Stimulated activated CD4-positive, alpha-beta T cell treated with anti-CD3 and anti-CD28 coated beads, Interleukin-2, amount 100 ng/mL, for 24 hours (primary cell): Measurements from ENCODE around the gene MGARP.
"Not testable (repeated sequence)": the region's sequence is repeated elsewhere in the genome, so short reads cannot be mapped to it uniquely, and the experiment has no call there.

Source experiments
- DNase-seq, 2 donors: peaks; one replicate each; pipeline ENCODE4 v3.0.0-alpha.2; 2020

Gene MGARP

GRCh38 chr4:139279760-139280620, at the start of gene MGARP:
Gene MGARP, minus strand, starts transcription at chr4:139280225. Its CDS starts 67 bp downstream, at chr4:139280158.
- DNase-seq: peak; percentile 24 to 49

DNA sequence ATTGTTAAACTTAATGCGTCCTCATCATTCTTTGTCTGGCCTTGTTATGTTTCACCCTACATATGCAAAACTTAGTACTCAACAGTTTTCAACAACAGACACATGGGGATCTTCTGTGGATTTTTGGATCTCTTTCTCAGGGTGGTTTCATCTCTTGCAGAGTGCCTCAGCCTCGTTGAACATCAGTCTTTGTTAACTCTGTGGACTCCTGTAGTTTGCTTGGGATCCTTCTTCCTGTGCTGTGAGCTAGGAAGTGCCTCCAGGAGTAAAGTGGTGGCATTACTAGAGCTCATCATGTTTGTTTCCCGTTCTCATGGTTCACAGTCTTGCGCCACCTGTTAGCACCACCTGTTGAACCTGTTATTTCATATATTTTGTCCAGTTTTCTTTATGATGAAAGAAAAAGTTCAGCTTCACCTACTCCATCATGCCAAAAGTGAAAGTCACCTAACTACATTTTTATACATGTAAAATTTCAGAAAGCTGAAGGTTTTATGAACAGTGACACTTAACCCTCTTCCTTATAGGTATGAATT, 49.7 kb upstream of the MGARP start:
- DNase-seq: no peak

DNA sequence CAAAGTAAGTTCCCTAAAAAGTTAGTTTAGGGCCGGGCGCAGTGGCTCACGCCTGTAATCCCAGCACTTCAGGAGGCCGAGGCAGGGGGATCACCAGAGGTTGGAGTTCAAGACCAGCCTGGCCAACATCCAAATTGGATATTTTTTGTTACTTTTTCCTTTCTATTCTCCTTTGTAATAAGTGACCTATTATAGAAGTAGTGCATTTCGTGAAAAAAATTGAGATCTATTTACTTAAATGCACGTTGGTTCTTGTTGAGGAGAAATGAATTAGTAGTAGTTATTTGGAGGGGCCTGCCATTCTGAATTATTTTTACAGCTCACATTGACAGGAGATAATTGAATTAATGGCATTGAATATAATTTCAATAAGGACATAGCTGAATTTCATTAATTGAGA, 44.6 kb upstream of the MGARP start:
- no peak for DNase-seq

GRCh38 chr4:139322541-139322940, 42.5 kb upstream of the MGARP start:
- DNase-seq: not testable (repeated sequence)

GRCh38 chr4:139322070-139322469, 42.0 kb upstream of the MGARP start:
- DNase-seq: not testable (repeated sequence)

DNA sequence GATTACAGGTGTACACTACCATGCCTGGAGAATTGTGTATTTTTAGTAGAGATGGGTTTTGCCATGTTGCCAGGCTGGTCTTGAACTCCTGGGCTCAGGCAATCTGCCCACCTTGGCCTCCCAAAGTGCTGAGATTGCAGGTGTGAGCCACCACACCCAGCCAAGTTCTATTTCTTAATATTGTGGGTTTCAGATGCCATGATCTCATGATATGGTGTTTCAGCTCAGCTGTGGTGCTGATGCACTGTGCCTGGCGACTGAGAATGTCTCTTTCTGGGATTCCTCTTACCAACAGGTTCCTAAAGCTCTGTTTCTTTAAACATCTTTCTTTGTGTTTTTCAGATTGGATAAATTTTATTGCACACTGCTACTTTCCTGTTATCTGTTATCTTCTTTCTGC, 39.5 kb upstream of the MGARP start:
- no peak for DNase-seq

- no peak for DNase-seq
Observed at GRCh38 chr4:139317635-139318034, 37.6 kb upstream of the MGARP start.

DNA sequence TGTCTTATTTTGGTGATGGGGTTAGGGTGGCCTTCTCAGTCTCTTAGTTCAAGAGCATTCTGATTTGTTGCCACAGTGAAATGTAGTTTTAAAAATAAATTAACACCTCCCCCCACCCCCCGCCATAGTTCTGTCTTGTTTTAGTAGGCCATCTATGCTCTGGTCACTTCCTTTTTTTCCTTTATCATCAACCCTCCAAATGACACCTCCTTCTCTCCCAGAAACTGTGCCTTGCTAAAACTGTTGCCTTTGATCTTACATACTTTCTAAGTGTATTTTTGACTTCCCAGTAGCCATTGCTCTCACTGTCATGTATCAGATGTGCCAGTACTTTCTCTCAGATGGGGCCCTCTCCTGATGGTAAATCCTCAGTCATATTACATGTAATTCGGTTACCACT, 36.7 kb upstream of the MGARP start:
- no peak for DNase-seq

DNA sequence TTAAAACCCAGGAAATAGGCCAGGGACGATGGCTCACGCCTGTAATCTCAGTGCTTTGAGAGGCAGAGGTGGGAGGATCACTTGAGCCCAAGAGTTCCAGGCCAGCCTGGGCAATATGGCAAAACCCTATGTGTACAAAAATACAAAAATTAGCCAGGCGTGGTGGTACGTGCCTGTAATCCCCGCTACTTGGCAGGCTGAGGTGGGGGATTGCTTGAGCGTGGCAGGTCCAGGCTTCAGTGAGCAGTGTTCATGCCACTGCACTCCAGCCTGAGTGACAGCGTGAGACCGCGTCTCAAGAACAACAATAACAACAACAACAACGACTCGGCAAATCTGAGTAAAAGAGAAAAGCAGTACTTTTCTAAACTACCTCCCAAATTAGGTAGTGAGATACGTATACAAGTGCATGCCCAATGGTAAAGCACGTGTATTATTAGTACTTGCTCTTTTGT, 35.2 kb upstream of the MGARP start:
- no peak for DNase-seq

GRCh38 chr4:139314047-139314800, 34.2 kb upstream of the MGARP start:
- DNase-seq: no peak

DNA sequence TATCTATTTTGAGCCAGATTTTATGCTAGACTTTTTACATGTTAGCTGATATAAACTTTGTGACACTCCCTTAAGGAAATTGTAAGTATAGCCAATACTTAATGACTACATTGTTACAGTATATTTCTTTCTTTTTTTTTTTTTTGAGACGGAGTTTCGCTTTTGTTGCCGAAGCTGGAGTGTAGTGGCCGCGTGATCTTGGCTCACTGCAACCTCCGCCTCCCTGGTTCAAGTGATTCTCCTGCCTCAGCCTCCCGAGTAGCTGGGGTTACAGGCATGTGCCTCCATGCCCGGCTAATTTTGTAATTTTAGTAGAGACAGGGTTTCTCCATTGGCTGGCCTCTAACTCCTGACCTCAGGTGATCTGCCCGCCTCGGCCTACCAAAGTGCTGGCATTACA, 33.4 kb upstream of the MGARP start:
- not testable (repeated sequence) for DNase-seq

DNA sequence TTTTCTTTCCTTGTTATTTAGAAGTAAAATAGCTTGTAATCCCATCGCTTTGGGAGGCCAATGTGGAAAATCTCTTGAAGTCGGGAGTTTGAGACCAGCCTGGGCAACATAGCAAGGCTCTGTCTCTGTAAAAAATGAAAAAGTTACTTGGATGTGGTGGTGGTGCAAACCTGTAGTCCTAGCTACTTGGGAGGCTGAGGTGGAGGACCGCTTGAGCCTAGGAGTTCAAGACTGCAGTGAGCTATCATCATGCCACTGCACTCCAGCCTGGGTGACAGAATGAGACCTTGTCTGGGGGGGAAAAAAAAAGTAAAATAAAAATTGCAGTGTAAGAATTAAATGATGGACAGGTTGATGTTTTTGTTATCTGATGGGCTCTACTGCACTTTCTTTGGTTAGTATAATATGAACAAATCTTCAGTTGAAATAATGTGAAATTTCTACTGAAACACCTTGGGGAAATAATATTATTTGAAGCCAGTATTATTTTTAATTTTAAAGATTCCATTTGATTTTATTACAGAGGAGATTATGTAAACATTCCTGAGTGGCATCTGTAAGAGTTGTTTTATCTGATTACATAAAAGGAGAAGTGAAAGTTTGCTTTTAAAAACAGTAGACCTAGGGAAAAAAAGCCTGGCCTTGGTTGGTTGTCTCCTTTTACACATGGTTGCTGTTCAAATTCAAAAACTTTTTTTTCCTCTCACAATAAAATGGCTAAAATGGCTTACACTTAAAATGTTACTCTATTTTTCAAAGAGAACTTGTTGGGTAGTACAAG, 32.7 kb upstream of the MGARP start:
- DNase-seq: no peak

DNA sequence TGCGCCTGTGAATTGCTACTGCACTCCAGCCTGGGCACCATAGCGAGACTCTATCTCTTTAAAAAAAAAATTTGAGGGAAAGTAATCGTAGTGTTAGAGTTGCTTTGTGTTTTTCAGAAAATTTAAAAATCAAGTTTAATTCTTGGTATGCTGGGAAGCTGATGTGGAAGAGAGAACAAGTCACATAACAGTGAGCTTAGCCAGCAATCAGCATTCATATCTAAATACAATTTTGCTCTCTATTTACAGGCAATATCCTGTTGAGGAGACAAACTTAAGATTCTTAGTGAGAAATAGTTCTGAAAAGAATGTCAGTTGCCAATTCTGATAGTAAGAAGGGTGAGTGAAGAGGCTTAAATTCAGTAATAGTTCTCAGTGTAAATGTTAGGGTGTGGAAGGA, 31.9 kb upstream of the MGARP start:
- DNase-seq: no peak

DNA sequence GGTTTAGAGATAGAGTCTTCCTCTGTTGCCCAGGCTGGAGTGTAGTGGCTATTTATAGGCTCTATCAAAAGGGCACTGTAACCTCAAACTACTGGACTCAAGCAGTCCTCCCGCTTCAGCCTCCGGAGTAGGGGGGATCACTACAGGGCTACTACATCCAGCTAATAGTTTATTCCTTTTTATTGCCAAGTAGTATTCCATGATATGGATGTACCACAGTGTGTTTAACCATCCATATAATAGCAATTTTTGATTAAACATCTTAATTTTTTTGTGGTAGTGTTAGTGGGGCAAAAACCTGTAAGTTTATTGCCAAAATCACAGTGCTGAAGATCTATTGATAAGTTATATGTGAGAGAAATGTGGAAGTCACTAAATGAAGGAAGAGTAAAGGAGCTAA, 24.9 kb upstream of the MGARP start:
- DNase-seq: no peak

DNA sequence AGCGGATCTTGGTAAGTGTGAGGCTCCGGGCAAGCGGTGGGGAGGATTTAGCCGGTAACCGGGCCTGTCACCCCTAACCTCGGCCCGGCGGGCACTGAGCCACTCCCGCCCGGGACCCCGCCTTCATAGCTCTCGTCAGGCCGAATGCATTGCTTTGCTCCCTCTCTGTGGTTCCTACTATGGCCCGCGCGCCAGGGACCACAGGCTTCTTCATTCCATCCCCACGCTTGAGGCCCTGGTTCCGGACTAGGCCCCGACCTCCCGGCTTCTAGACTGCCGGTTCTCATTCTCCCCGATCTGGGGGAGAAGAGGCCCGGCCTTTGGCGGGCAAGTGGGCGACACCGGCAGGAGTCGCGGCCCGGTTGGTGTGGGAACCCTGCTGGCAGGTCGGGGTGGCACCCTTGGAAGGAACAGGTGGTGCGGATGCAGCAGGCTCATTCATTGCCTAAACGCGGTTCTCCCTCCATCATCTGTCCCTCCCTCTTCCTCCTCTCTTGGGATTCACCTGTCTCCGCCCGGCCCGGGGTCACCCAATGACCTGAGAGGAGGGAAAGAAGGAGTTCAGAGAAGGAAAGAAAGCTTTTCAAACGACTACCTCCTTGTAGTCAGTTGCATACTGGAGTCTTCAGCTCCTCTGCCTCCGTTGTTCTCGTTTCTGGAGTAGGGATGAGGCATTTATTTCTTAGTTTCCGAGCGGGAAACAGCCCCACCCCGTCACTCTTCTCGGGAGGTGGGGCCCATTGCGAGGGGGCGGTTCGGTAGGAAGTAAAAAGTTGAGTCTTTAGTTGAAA, 22.0 kb upstream of the MGARP start, which contains the start of gene NDUFC1:
Gene NDUFC1, minus strand, starts transcription at position 657 of the 791 bp plus-strand sequence. CDS start 6,679 bp downstream, outside the sequence.
- peak; percentile 69 to 72 for DNase-seq

DNA sequence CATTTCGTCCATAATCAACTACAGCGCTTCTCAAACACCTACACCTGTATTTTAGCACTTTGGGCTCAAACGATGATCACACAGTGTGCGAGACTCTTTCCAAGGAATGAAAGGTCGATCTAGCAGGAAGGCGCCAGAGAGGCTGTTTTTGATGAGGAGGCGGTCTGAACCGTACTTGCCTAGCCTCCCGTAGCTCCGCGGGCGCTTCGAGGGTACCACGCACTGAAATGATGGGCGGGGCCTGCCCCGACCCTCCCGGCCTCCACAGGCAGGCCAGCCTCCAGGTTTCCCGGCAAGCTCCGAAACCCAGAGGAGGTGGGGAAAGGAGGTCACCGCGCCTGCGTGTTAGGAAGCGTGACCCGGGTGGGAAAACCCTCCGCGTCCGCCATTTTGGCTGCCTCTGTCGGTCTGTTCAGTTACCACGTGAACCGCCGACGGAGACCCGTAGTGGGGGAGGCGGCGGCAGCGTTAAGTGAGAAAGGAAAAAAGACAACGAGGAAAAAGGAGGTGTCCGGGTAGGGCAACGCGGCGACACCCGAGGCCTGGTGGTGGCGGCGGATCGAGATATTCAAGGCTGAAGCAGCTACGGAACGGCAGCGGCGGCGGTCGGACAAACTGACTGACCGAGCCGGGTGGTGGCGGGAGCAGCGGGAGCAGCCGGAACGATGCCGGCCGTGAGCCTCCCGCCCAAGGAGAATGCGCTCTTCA, 21.2 kb upstream of the MGARP start, which contains the start of gene NAA15:
Gene NAA15, plus strand, starts transcription at position 393 of the 708 bp plus-strand sequence. Its CDS starts 273 bp downstream, at position 666.
- peak; percentile 97 for DNase-seq

DNA sequence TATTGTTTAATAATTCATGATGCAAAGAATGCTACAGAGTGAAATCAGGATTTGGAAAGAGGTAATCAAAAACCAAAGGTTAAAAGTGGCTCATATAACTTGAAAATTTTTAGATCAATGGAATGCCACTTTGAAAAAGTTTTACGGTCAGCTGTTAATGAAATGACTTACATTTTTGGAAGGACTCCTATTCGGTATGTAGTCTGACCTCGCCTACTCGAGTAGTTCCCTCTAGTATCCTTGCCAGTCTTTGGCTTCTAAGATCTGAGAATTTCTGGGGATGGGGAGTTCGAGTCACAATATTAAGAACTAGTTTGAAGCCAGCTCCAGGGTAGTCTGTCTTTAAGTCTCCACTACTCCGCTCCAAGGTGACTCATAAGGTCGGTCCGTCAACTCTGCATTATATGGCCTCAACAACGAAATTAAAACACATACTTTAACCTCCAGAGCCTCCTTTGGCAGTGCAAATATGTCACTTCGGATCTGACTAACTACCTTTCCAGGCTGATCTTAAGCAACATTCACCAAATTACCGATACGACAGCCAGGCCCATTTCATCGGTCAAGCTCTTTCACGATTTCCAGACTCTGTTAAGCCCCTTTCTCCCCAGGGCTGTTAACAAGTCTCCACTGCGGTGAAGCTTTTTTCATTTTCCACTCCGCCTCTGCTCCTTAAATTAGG, 20.5 kb upstream of the MGARP start:
- no peak for DNase-seq

GRCh38 chr4:139299536-139299935, 19.5 kb upstream of the MGARP start:
- no peak for DNase-seq

DNA sequence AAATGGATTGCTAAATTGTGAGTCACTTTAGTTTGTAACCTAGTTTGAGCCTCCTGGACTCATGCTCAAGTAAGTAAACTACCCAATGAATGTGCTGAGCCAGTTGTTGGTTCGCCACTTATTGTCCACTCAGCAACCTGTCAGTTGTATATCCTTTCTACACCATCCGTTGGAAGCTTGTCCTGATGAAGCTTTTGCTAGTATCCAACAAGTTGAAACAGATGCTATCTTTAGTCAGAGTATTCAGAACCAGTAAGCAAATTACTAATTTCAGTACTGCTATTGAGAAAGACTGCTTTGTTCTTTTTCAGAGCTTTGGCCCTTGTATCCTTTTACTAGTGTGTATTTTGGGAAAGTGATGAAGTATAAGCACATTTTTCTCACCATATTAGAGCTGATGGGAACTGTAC, 17.0 kb upstream of the MGARP start:
- DNase-seq: no peak

- no peak for DNase-seq
Observed at GRCh38 chr4:139295942-139296299, 15.9 kb upstream of the MGARP start.
